ENCODE results near the gene MRGPRX2. TPM values are rescaled to one million over a fixed set of nuclear protein-coding genes. Genes with fewer than 3 reads are reported as not detected.

The MRGPRX2 gene
- total RNA-seq, 1 donor from 2014 or later = not detected

GRCh38 chr11:19076744-19077589, 16.4 kb upstream of the MRGPRX2 start:
- Histone ChIP-seq H3K9ac (ENCODE audit: low read length) (no peak overlapping the region), H3K79me2 (ENCODE audit: insufficient read depth, low read length) (no peaks in the 10 kb centered on the region), H4K20me1 (ENCODE audit: insufficient read depth, low read length) (no peaks in the 10 kb centered on the region), H3K4me3 (ENCODE audit: insufficient read depth, low read depth, low read length) (no peak overlapping the region), H3K36me3 (ENCODE audit: insufficient read depth, low read length) (no peaks in the 10 kb centered on the region), H3K4me2 (ENCODE audit: low read length) (no peak overlapping the region), H3K9me3 (ENCODE audit: insufficient read depth, low read depth, low read length) (no peaks in the 10 kb centered on the region), H2AFZ (ENCODE audit: low read depth, low read length) (no peak overlapping the region), H3K27me3 (ENCODE audit: insufficient read depth, low read length) (no peaks in the 10 kb centered on the region), H3K27ac (ENCODE audit: low read depth, low read length) (no peak overlapping the region), H3K4me1 (ENCODE audit: insufficient read depth, low read length) (peaks cover 13% of the 10 kb centered on the region)
- Mint-ChIP-seq H3K4me1 (ENCODE audit: low read depth, unreplicated experiment) (peaks cover 5% of the 10 kb centered on the region), H3K36me3 (ENCODE audit: low read depth, unreplicated experiment) (no peaks in the 10 kb centered on the region), H3K27ac (ENCODE audit: unreplicated experiment) (no peak overlapping the region), H3K27me3 (ENCODE audit: low read depth, unreplicated experiment) (peaks cover 19% of the 10 kb centered on the region), H3K9me3 (ENCODE audit: unreplicated experiment) (no peaks in the 10 kb centered on the region), H3K4me3 (ENCODE audit: unreplicated experiment) (no peak overlapping the region)
- FAIRE-seq (peak; percentile 60), DNase-seq (ENCODE audit: low read depth) (no peak)
- peak; percentile 98 for TF ChIP-seq CTCF (IDR thresholded peaks at IDR 0.05; ENCODE audit: insufficient read depth, low read depth, low read length)
- no peak for TF ChIP-seq EZH2 (IDR thresholded peaks at IDR 0.05; ENCODE audit: insufficient read depth, low read length)

- Histone ChIP-seq H3K4me1 (ENCODE audit: insufficient read depth, low read length) (peaks cover 12% of the 10 kb centered on the region), H3K79me2 (ENCODE audit: insufficient read depth, low read length) (no peaks in the 10 kb centered on the region), H4K20me1 (ENCODE audit: insufficient read depth, low read length) (no peaks in the 10 kb centered on the region), H3K9me3 (ENCODE audit: insufficient read depth, low read depth, low read length) (no peaks in the 10 kb centered on the region), H3K4me3 (ENCODE audit: insufficient read depth, low read depth, low read length) (no peak overlapping the region), H2AFZ (ENCODE audit: low read depth, low read length) (no peak overlapping the region), H3K9ac (ENCODE audit: low read length) (no peak overlapping the region), H3K4me2 (ENCODE audit: low read length) (no peak overlapping the region), H3K36me3 (ENCODE audit: insufficient read depth, low read length) (no peaks in the 10 kb centered on the region), H3K27me3 (ENCODE audit: insufficient read depth, low read length) (peaks cover under 1% of the 10 kb centered on the region), H3K27ac (ENCODE audit: low read depth, low read length) (no peak overlapping the region)
- Mint-ChIP-seq H3K4me1 (ENCODE audit: low read depth, unreplicated experiment) (peaks cover 5% of the 10 kb centered on the region), H3K36me3 (ENCODE audit: low read depth, unreplicated experiment) (no peaks in the 10 kb centered on the region), H3K27me3 (ENCODE audit: low read depth, unreplicated experiment) (peaks cover 21% of the 10 kb centered on the region), H3K27ac (ENCODE audit: unreplicated experiment) (no peak overlapping the region), H3K4me3 (ENCODE audit: unreplicated experiment) (no peak overlapping the region), H3K9me3 (ENCODE audit: unreplicated experiment) (no peaks in the 10 kb centered on the region)
- TF ChIP-seq EZH2 (IDR thresholded peaks at IDR 0.05; ENCODE audit: insufficient read depth, low read length) (no peak), CTCF (IDR thresholded peaks at IDR 0.05; ENCODE audit: insufficient read depth, low read depth, low read length) (no peak)
- DNase-seq (ENCODE audit: low read depth) = no peak
- no peak for FAIRE-seq
Observed at GRCh38 chr11:19075636-19076035, 15.1 kb upstream of the MRGPRX2 start.

Data from astrocyte (in vitro differentiated cells and primary cell).